PC-3 (cell line): ENCODE data around the gene C6orf62. TPM values are rescaled to one million over a fixed set of nuclear protein-coding genes. Genes with fewer than 3 reads are reported as not detected.
"Not testable (repeated sequence)": the region's sequence is repeated elsewhere in the genome, so short reads cannot be mapped to it uniquely, and the experiment has no call there.

Experiments
- ATAC-seq: fragments of 200-7000 bp; cut with Tn5 transposase; 2 replicates; pipeline ENCODE4 v1.9.1; 2020; ENCODE audit warnings: mild to moderate bottlenecking, moderate library complexity
- BruUV-seq: library from RNA; stranded (reverse); fragments of 400-500 nt; replicated peaks from 2 replicates; lab custom pipeline; 2021; lab: Mats Ljungman, UMichigan
- CTCF ChIA-PET: fragments of 300-600 bp; sonication (Branson Sonifier 250); formaldehyde crosslinking; loops from one replicate; lab custom pipeline; 2022; ENCODE audit warnings: antibody characterized with exemption; lab: Charles Lee
- POLR2A ChIA-PET: fragments of 300-600 bp; sonication (Branson Sonifier 250); formaldehyde crosslinking; loops from one replicate; lab custom pipeline; 2022; ENCODE audit warnings: antibody characterized with exemption; ENCODE audit not compliant: unreplicated experiment; lab: Charles Lee
- DNase-seq: peaks from one replicate; pipeline ENCODE4 v3.0.0-alpha.2; 2015
- H2AFZ ChIP-seq: fragments of 300-600 bp; sonication (generic); 2 replicates; pipeline ENCODE4 v1.6.0; 2016; ENCODE audit warnings: antibody characterized with exemption, low read length
- H3F3A ChIP-seq: fragments of 300-600 bp; sonication (generic); one replicate; pipeline ENCODE4 v1.6.0; 2017; ENCODE audit warnings: antibody characterized with exemption, low read length, control low read depth, mild to moderate bottlenecking; ENCODE audit not compliant: unreplicated experiment
- H3K27ac ChIP-seq: fragments of 300-600 bp; sonication (generic); 2 replicates; pipeline ENCODE4 v1.5.1; 2016; ENCODE audit warnings: mild to moderate bottlenecking, low read length
- H3K27me3 ChIP-seq: fragments of 300-600 bp; sonication (generic); 2 replicates; pipeline ENCODE4 v1.6.1; 2016; ENCODE audit warnings: low read length, mixed read lengths
- H3K36me3 ChIP-seq: fragments of 300-600 bp; sonication (generic); 2 replicates; pipeline ENCODE4 v1.6.1; 2016; ENCODE audit warnings: low read depth, mixed run types, low read length, mixed read lengths
- H3K4me1 ChIP-seq: fragments of 300-600 bp; sonication (generic); 2 replicates; pipeline ENCODE4 v1.5.1; 2016; ENCODE audit warnings: low read length; ENCODE audit not compliant: insufficient read depth
- H3K4me2 ChIP-seq: fragments of 300-600 bp; sonication (generic); 2 replicates; pipeline ENCODE4 v1.6.0; 2016; ENCODE audit warnings: low read length
- H3K4me3 ChIP-seq: fragments of 300-600 bp; sonication (generic); 2 replicates; pipeline ENCODE4 v1.5.1; 2016; ENCODE audit warnings: mild to moderate bottlenecking, low read length, mixed read lengths
- H3K79me2 ChIP-seq: fragments of 300-600 bp; sonication (generic); 2 replicates; pipeline ENCODE4 v1.6.1; 2017; ENCODE audit warnings: low read length, mixed read lengths
- H3K9ac ChIP-seq: fragments of 300-600 bp; sonication (generic); 2 replicates; pipeline ENCODE4 v1.6.0; 2016; ENCODE audit warnings: mild to moderate bottlenecking, low read length
- H3K9me2 ChIP-seq: fragments of 300-600 bp; sonication (generic); replicated peaks from 2 replicates; pipeline ENCODE4 v1.6.1; 2016; ENCODE audit warnings: mixed run types, low read length, mixed read lengths
- H3K9me3 ChIP-seq: fragments of 300-600 bp; sonication (generic); 2 replicates; pipeline ENCODE4 v1.6.1; 2016; ENCODE audit warnings: low read length, mixed read lengths
- H4K20me1 ChIP-seq: fragments of 300-600 bp; sonication (generic); 2 replicates; pipeline ENCODE4 v1.6.1; 2016; ENCODE audit warnings: low read length, mixed read lengths
- CTCF ChIP-seq: fragments of 300-600 bp; sonication (generic); conservative IDR thresholded peaks from 2 replicates; pipeline ENCODE4 v1.5.1; 2017; ENCODE audit warnings: antibody characterized with exemption, low read depth, mild to moderate bottlenecking, low read length
- EZH2 ChIP-seq: fragments of 300-600 bp; sonication (generic); IDR thresholded peaks from one replicate; pipeline ENCODE4 v1.6.1; 2017; ENCODE audit warnings: antibody characterized with exemption, mild to moderate bottlenecking, low read length; ENCODE audit not compliant: unreplicated experiment
- EZH2phosphoT487 ChIP-seq: fragments of 300-600 bp; sonication (generic); IDR thresholded peaks from 2 replicates; pipeline ENCODE4 v1.6.1; 2018; ENCODE audit warnings: mild to moderate bottlenecking, antibody characterized with exemption, low read length, borderline replicate concordance
- intact Hi-C: fragments of 100-400 bp; cut with micrococcal nuclease; formaldehyde crosslinking; loops from 2 replicates; pipeline ENCODE4 v1.9.0; 2023
- total RNA-seq: library from RNA; depleted of rRNA; stranded (reverse); fragments of >200 nt; gene quantifications from 2 replicates; pipeline ENCODE4 v1.2.3, GENCODE V29; 2014

Gene C6orf62
- total RNA-seq, 1 experiment from 2014 or later, result 81.8 TPM

DNA sequence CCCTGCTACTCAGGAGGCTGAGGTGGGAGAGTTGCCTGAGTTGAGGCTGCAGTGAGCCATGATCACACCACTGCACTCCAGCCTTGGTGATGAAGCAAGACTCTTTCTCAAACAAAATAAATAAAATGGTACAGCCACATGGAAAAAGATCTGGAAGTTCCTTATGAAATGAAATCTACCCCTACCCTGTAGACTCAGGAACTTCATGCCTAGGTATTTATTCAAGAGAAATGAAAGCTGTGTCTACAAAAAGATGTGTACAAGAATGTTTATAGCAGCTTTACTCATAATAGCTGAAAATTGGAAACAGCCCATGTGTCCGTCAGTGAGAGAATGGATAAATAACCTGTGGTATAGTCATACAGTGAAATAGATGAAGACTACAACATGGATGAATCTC is 15.2 kb upstream of the C6orf62 start:
- Histone ChIP-seq H3K79me2 (no peaks in the 10 kb centered on the region), H3F3A (no peaks in the 10 kb centered on the region), H3K4me1 (no peaks in the 10 kb centered on the region), H2AFZ (no peak overlapping the region), H3K36me3 (no peaks in the 10 kb centered on the region), H3K27me3 (no peaks in the 10 kb centered on the region), H3K27ac (no peak overlapping the region), H3K9me2 (0 out of 2 replicates have a peak, but pooled peaks cover 4% of the 10 kb centered on the region), H3K9ac (no peak overlapping the region), H4K20me1 (no peaks in the 10 kb centered on the region), H3K9me3 (0 out of 2 replicates have a peak, but pooled peaks cover 23% of the 10 kb centered on the region), H3K4me3 (no peak overlapping the region), H3K4me2 (no peak overlapping the region)
- TF ChIP-seq EZH2, result no peak
- no peak for TF ChIP-seq CTCF
- no peak for TF ChIP-seq EZH2phosphoT487
- POLR2A ChIA-PET, result no interaction called here
- intact Hi-C loops, result no loop called here
- no TSS peak for BruUV-seq
- CTCF ChIA-PET, result no interaction called here
- ATAC-seq, result no peak
- no peak for DNase-seq

DNA sequence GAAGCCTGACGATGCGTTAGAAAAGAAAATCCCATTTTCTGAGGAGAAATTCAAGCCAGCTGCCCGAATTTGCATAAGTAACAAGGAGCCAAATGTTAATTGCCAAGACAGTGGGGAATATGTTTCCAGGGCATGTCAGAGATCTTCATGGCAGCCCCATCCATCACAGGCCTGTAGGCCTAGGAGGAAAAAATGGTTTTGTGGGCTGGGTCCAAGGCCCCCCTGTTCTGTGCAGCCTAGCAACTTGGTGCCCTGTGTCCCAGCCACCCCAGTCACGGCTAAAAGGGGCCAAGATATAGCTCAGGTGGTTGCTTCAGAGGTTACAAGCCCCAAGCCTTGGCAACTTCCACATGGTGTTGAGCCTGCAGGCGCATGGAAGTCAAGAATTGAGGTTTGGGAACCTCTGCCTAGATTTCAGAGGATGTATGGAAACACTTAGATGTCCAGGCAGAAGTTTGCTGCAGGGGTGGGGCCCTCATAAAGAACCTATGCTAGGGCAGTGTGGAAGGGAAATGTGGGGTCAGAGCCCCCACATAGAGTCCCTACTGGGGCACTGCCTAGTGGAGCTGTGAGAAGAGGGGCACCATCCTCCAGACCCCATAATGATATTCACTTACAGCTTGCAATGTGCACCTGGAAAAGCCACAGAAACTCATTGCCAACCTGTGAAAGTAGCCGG is 12.6 kb upstream of the C6orf62 start:
- H3F3A ChIP-seq, CTCF ChIA-PET, POLR2A ChIA-PET, H3K4me3 ChIP-seq, H3K79me2 ChIP-seq, DNase-seq, H2AFZ ChIP-seq, H3K27me3 ChIP-seq, H3K27ac ChIP-seq, H3K9ac ChIP-seq, H4K20me1 ChIP-seq, ATAC-seq, intact Hi-C loops, H3K4me2 ChIP-seq, H3K36me3 ChIP-seq, BruUV-seq, H3K4me1 ChIP-seq, H3K9me2 ChIP-seq: not testable (repeated sequence)
- 0 out of 2 replicates have a peak, but pooled peaks cover 23% of the 10 kb centered on the region for H3K9me3 ChIP-seq

GRCh38 chr6:24730653-24731052 is 11.7 kb upstream of the C6orf62 start:
- BruUV-seq, H4K20me1 ChIP-seq, H3K9ac ChIP-seq, H3K4me2 ChIP-seq, H3K4me3 ChIP-seq, ATAC-seq, CTCF ChIA-PET, H3K27me3 ChIP-seq, H3F3A ChIP-seq, H3K27ac ChIP-seq, H2AFZ ChIP-seq, H3K4me1 ChIP-seq, POLR2A ChIA-PET, intact Hi-C loops, DNase-seq, H3K79me2 ChIP-seq, H3K36me3 ChIP-seq, H3K9me2 ChIP-seq: not testable (repeated sequence)
- 0 out of 2 replicates have a peak, but pooled peaks cover 23% of the 10 kb centered on the region for H3K9me3 ChIP-seq
